Large intestine (tissue), 3 donors: ENCODE measurements around the gene CACNA1A. TPM values are rescaled to one million over a fixed set of nuclear protein-coding genes. Genes with fewer than 3 reads are reported as not detected.
"Not testable (repeated sequence)": the region's sequence is repeated elsewhere in the genome, so short reads cannot be mapped to it uniquely, and the experiment has no call there.

ENCODE experiments used
- DNase-seq, 2 donors: peaks; one replicate each; pipeline versions ENCODE4 v3.0.0 to v3.0.0-alpha.2; 2013
- H3K27ac ChIP-seq: one replicate; pipeline ENCODE4 v1.5.1; 2013; ENCODE audit warnings: low read length
- H3K27me3 ChIP-seq: 2 replicates; pipeline ENCODE4 v1.6.1; 2013; ENCODE audit warnings: low read length; ENCODE audit not compliant: control insufficient read depth, insufficient read depth
- H3K36me3 ChIP-seq: 2 replicates; pipeline ENCODE4 v1.6.1; 2013; ENCODE audit warnings: low read length; ENCODE audit not compliant: control insufficient read depth, insufficient read depth
- H3K4me1 ChIP-seq: one replicate; pipeline ENCODE4 v1.6.1; 2013; ENCODE audit warnings: low read length; ENCODE audit not compliant: control insufficient read depth, insufficient read depth
- H3K4me3 ChIP-seq: one replicate; pipeline ENCODE4 v1.5.1; 2013; ENCODE audit warnings: low read length
- H3K9me3 ChIP-seq: one replicate; pipeline ENCODE4 v1.6.1; 2013; ENCODE audit warnings: mild to moderate bottlenecking, low read depth, low read length, moderate library complexity; ENCODE audit not compliant: control insufficient read depth
- WGBS: methylation state at CpG from one replicate; pipeline ENCODE4 v1.1.5; 2013; ENCODE audit warnings: low lambda C conversion rate; ENCODE audit not compliant: insufficient coverage; 5-methylcytosine and 5-hydroxymethylcytosine counted together
- polyA plus RNA-seq: library from polyadenylated mRNA; unstranded; fragments of 120-200 nt; gene quantifications from one replicate; pipeline ENCODE4 v1.2.1, GENCODE V29; 2013

The CACNA1A gene
- polyA plus RNA-seq, 1 donor = 14.8 TPM

GRCh38 chr19:13181747-13182388 lies 324.4 kb downstream of the CACNA1A start:
- H3K27ac ChIP-seq = no peak overlapping the region
- H3K36me3 ChIP-seq = no peaks in the 10 kb centered on the region
- peaks cover 6% of the 10 kb centered on the region for H3K4me1 ChIP-seq
- no CpG with 5 or more reads among the region's 16 CpGs for WGBS
- no peaks in the 10 kb centered on the region for H3K9me3 ChIP-seq
- no peaks in the 10 kb centered on the region for H3K27me3 ChIP-seq
- peak in 1 of 2 donors; percentile 23 for DNase-seq
- no peak overlapping the region for H3K4me3 ChIP-seq

GRCh38 chr19:13178291-13178690 lies 328.0 kb downstream of the CACNA1A start:
- WGBS = no CpG with 5 or more reads among the region's 10 CpGs
- not testable (repeated sequence) for H3K27me3 ChIP-seq, DNase-seq, H3K9me3 ChIP-seq, H3K36me3 ChIP-seq, H3K27ac ChIP-seq, H3K4me3 ChIP-seq, H3K4me1 ChIP-seq

GRCh38 chr19:13177584-13177983 lies 328.7 kb downstream of the CACNA1A start:
- not testable (repeated sequence) for DNase-seq, H3K27me3 ChIP-seq, H3K27ac ChIP-seq, H3K36me3 ChIP-seq, H3K9me3 ChIP-seq, H3K4me1 ChIP-seq, H3K4me3 ChIP-seq
- no CpG with 5 or more reads among the region's 5 CpGs for WGBS

- Histone ChIP-seq H3K4me1 (peaks cover 11% of the 10 kb centered on the region), H3K9me3 (no peaks in the 10 kb centered on the region), H3K27ac (no peak overlapping the region), H3K36me3 (no peaks in the 10 kb centered on the region), H3K4me3 (no peak overlapping the region), H3K27me3 (no peaks in the 10 kb centered on the region)
- DNase-seq = no peak
- 67% methylated on average over 1 of the region's 8 CpGs for WGBS
These were observed 329.9 kb downstream of the CACNA1A start for GRCh38 chr19:13176345-13176744.

- no peak overlapping the region for H3K4me3 ChIP-seq
- no peaks in the 10 kb centered on the region for H3K36me3 ChIP-seq
- no peaks in the 10 kb centered on the region for H3K27me3 ChIP-seq
- no peak for DNase-seq
- H3K27ac ChIP-seq = no peak overlapping the region
- H3K9me3 ChIP-seq = no peaks in the 10 kb centered on the region
- no CpG with 5 or more reads among the region's 12 CpGs for WGBS
- H3K4me1 ChIP-seq = peaks cover 30% of the 10 kb centered on the region
These were observed 333.0 kb downstream of the CACNA1A start for GRCh38 chr19:13173139-13173737.

GRCh38 chr19:13172346-13173138 lies 333.7 kb downstream of the CACNA1A start:
- Histone ChIP-seq H3K9me3 (no peaks in the 10 kb centered on the region), H3K27me3 (no peaks in the 10 kb centered on the region), H3K27ac (peak overlapping the region; percentile 29), H3K36me3 (no peaks in the 10 kb centered on the region), H3K4me3 (no peak overlapping the region), H3K4me1 (peaks cover 30% of the 10 kb centered on the region)
- peak in 1 of 2 donors; percentile 78 for DNase-seq
- no CpG with 5 or more reads among the region's 18 CpGs for WGBS

GRCh38 chr19:13171146-13171545 lies 335.1 kb downstream of the CACNA1A start:
- Histone ChIP-seq H3K27ac (no peak overlapping the region), H3K27me3 (no peaks in the 10 kb centered on the region), H3K36me3 (no peaks in the 10 kb centered on the region), H3K9me3 (no peaks in the 10 kb centered on the region), H3K4me1 (peaks cover 35% of the 10 kb centered on the region), H3K4me3 (no peak overlapping the region)
- no CpG with 5 or more reads among the region's 7 CpGs for WGBS
- no peak for DNase-seq

- Histone ChIP-seq H3K4me3 (no peak overlapping the region), H3K27me3 (no peaks in the 10 kb centered on the region), H3K9me3 (no peaks in the 10 kb centered on the region), H3K36me3 (no peaks in the 10 kb centered on the region), H3K27ac (peak overlapping the region; percentile 100), H3K4me1 (peaks cover 49% of the 10 kb centered on the region)
- WGBS = no CpG with 5 or more reads among the region's 5 CpGs
- DNase-seq = peak in 1 of 2 donors; percentile 50
These were observed 336.5 kb downstream of the CACNA1A start for GRCh38 chr19:13169769-13170168.

- Histone ChIP-seq H3K27ac (peak overlapping the region; percentile 100), H3K4me1 (peaks cover 66% of the 10 kb centered on the region)
- not testable (repeated sequence) for H3K27me3 ChIP-seq, H3K9me3 ChIP-seq, DNase-seq, H3K36me3 ChIP-seq, H3K4me3 ChIP-seq
- WGBS = no CpG with 5 or more reads among the region's 3 CpGs
These were observed 340.1 kb downstream of the CACNA1A start for GRCh38 chr19:13166151-13166550.

- DNase-seq = peak in 1 of 2 donors; percentile 60
- no CpG with 5 or more reads among the region's 19 CpGs for WGBS
These were observed 340.9 kb downstream of the CACNA1A start for GRCh38 chr19:13165162-13165997.

More at GRCh38 chr19:13165162-13165997, 340.9 kb downstream of the CACNA1A start:
- peak overlapping the region; percentile 100 for H3K27ac ChIP-seq
- no peaks in the 10 kb centered on the region for H3K27me3 ChIP-seq
- no peaks in the 10 kb centered on the region for H3K9me3 ChIP-seq
- H3K4me3 ChIP-seq = no peak overlapping the region
- H3K4me1 ChIP-seq = peaks cover 68% of the 10 kb centered on the region
- no peaks in the 10 kb centered on the region for H3K36me3 ChIP-seq
